Brain microvascular endothelial cell (primary cell): ENCODE measurements around the gene PMCH.
A peak's percentile ranks its signal among the peaks of the same experiment; 100 is the strongest.
"Not testable (repeated sequence)": the region's sequence is repeated elsewhere in the genome, so short reads cannot be mapped to it uniquely, and the experiment has no call there.

ENCODE experiments used
- DNase-seq: peaks from one replicate; pipeline ENCODE4 v3.0.0-alpha.2; 2020
- H3K27ac ChIP-seq: fragments of 250-450 bp; sonication (Bioruptor Pico); 2 replicates; pipeline ENCODE4 v1.5.1; 2020; ENCODE audit warnings: mild to moderate bottlenecking, moderate library complexity
- H3K27me3 ChIP-seq: fragments of 250-450 bp; sonication (Bioruptor Pico); replicated peaks from 2 replicates; pipeline ENCODE4 v1.5.1; 2020; ENCODE audit warnings: mild to moderate bottlenecking
- H3K36me3 ChIP-seq: fragments of 250-450 bp; sonication (Bioruptor Pico); replicated peaks from 2 replicates; pipeline ENCODE4 v1.5.1; 2020; ENCODE audit warnings: mild to moderate bottlenecking
- H3K4me3 ChIP-seq: 2 replicates; pipeline ENCODE4 v1.5.1; 2011; ENCODE audit warnings: low read depth, mild to moderate bottlenecking, control low read depth, low read length, moderate library complexity
- in situ Hi-C: cut with HindIII; loops from 2 replicates; pipeline ENCODE4 v1.10.0; 2017; ENCODE audit warnings: low sequenced_read_pairs, low pct_ligation_motif_present
- TF ChIP-seq, protein P1 (sequence below): IDR thresholded peaks from 2 replicates; pipeline ENCODE4 v1.5.1; 2011; ENCODE audit warnings: low read depth, mild to moderate bottlenecking, moderate library complexity, low read length, control low read depth, inconsistent platforms; ENCODE audit errors: missing control alignments

The PMCH gene

DNA sequence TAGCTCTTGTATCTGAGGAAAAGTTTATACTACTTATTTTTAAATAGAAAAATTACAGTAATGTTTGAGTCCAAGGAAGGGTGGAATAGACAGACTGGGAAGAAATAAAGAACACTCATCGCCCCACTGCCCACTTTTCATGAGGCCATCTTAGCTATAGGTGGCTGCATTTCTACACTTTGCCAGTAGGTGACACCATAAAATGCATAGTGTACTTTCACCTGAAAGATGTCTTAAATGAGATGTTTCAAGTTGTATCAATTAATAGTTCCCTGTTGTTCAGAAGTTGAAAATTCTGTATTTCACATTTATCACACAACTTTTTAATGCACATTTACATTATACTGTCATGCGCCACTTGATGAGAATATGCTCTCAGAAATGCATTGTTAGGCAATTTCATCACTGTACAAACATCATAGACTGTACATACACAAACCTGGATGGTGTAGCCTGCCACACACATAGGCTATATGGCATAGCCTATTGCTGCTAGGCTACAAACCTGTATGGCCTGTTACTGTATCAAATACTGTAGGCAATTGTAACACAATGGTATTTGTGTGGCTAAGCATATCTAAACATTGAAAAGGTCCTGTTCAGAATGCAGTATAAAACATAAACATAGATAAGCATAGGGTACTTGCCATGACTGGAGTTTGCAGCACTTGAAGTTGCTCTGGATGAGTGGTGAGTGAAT lies 27.6 kb downstream of the PMCH start:
- TF ChIP-seq, protein P1, sequence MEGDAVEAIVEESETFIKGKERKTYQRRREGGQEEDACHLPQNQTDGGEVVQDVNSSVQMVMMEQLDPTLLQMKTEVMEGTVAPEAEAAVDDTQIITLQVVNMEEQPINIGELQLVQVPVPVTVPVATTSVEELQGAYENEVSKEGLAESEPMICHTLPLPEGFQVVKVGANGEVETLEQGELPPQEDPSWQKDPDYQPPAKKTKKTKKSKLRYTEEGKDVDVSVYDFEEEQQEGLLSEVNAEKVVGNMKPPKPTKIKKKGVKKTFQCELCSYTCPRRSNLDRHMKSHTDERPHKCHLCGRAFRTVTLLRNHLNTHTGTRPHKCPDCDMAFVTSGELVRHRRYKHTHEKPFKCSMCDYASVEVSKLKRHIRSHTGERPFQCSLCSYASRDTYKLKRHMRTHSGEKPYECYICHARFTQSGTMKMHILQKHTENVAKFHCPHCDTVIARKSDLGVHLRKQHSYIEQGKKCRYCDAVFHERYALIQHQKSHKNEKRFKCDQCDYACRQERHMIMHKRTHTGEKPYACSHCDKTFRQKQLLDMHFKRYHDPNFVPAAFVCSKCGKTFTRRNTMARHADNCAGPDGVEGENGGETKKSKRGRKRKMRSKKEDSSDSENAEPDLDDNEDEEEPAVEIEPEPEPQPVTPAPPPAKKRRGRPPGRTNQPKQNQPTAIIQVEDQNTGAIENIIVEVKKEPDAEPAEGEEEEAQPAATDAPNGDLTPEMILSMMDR: peak; percentile 75
- peak; percentile 20 for DNase-seq

DNA sequence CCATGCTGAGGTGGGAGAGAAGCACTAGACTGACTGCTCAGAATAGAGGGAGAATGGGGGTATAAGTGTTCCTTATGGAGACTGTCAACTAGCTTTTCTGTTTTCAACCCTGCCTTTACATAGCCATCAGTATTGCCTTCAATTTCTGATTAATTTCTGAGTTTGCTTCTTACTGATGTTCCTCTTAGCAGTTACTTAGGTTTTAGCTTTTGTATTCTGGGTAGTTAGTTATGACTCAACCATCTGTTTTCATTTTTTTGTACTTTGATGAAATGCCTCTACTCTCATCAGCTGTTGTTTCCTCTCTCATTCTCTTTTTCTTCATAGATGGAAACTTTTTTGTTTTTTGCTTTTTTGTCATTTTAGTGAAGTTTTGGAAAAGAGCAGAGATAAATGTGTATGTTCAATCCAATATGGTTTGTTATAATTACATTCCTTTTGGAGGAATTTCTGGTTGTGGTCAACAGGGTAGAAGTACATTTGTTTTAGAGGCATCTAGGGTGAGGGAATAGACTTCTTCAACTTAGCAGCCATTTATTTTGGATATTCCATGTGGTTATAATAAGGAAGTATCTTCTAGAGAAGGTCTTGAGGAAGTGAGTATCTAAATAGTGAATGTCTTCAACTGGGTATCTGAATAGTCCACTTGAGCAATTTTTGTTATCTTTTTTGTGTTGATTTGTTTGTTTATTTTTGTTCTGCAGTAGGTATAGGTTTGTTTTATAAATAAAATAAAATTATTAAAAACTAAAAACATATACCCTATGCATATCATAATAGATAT lies 29.6 kb downstream of the PMCH start:
- no peaks in the 10 kb centered on the region for H3K27me3 ChIP-seq
- TF ChIP-seq, protein P1: no peak
- no peaks in the 10 kb centered on the region for H3K36me3 ChIP-seq
- no peak overlapping the region for H3K27ac ChIP-seq
- no peak for DNase-seq
- in situ Hi-C loops: no loop called here
- H3K4me3 ChIP-seq: no peak overlapping the region

More for the DNA sequence above, 27.6 kb downstream of the PMCH start:
- no peaks in the 10 kb centered on the region for H3K36me3 ChIP-seq
- H3K27ac ChIP-seq: no peak overlapping the region
- no peak overlapping the region for H3K4me3 ChIP-seq
- in situ Hi-C loops: no loop called here
- no peaks in the 10 kb centered on the region for H3K27me3 ChIP-seq

DNA sequence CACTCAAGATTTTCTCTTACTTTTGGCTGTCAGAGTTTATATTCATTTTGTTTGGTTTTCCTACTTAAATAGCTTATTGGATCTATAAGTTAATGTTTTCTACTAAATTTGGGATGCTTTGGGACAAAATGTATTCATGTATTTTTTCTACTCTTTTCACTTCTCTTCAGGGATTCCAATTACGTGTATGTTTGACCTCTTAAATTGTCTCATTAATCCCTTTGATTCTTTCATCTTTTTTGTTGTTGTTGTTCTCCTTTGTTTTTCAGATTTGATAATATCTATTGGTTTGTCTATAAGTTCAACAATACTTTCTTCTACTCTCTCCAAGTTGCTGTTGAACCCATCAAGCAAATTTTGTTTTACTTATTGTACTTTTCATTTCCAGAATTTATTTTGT lies 34.2 kb downstream of the PMCH start:
- Histone ChIP-seq H3K27me3 (no peaks in the 10 kb centered on the region), H3K36me3 (no peaks in the 10 kb centered on the region), H3K27ac (no peak overlapping the region), H3K4me3 (no peak overlapping the region)
- no peak for DNase-seq
- TF ChIP-seq, protein P1: no peak
- in situ Hi-C loops: no loop called here

DNA sequence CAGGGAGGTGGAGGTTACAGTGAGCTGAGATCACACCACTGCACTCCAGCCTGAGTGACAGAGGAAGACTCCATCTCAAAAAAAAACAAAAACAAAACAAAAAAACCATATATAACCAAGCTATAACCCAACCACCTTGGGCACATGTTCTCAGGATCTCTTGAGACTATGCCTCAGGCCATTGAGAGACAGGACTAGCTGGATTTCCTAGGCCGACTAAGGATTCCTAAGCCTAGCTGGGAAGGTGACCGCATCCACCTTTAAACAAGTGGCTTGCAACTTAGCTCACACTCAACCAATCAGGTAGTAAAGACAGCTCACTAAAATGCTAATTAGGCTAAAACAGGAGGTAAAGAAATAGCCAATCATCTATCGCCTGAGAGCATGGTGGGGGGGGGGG lies 42.4 kb downstream of the PMCH start:
- in situ Hi-C loops, H3K4me3 ChIP-seq: not testable (repeated sequence)

DNA sequence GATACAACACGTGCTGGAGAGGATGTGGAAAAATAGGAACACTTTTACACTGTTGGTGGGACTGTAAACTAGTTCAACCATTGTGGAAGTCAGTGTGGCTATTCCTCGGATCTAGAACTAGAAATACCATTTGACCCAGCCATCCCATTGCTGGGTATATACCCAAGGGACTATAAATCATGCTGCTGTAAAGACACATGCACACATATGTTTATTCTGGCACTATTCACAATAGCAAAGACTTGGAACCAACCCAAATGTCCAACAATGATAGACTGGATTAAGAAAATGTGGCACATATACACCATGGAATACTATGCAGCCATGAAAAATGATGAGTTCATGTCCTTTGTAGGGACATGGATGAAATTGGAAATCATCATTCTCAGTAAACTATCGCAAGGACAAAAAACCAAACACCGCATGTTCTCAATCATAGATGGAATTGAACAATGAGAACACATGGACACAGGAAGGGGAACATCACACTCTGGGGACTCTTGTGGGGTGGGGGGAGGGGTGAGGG lies 50.5 kb downstream of the PMCH start:
- DNase-seq, in situ Hi-C loops, H3K4me3 ChIP-seq, H3K27me3 ChIP-seq, H3K27ac ChIP-seq, H3K36me3 ChIP-seq: not testable (repeated sequence)

More for the DNA sequence above, 42.4 kb downstream of the PMCH start:
- not testable (repeated sequence) for H3K36me3 ChIP-seq, H3K27ac ChIP-seq, H3K27me3 ChIP-seq, DNase-seq
